Stimulated activated CD4-positive, alpha-beta T cell treated with anti-CD3 and anti-CD28 coated beads, Interleukin-15, amount 100 ng/mL, for 24 hours (primary cell): ENCODE measurements around the gene FCHSD2.
"Not testable (repeated sequence)": the region's sequence is repeated elsewhere in the genome, so short reads cannot be mapped to it uniquely, and the experiment has no call there.

Experiments
- DNase-seq: peaks from one replicate; pipeline ENCODE4 v3.0.0-alpha.2; 2020

FCHSD2 gene

DNA sequence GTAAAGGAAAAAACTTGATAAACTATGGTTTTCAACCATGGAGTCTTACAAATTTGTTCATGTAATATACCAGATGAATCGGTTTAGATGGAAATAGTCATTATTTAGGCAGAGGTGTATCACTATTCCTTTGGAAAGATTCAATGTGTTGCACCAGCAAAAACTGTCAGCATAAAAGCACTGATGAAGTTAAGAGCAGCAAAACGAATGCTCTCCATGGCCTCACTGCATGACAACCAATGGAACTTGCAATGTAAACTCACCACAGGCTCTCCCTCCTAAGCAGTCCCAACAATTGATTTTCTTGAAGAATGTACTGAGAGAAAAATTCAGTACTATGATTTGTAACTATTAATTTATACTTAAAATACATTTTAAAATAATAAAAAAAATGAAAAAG is 139.9 kb downstream of the FCHSD2 start:
- DNase-seq = no peak

DNA sequence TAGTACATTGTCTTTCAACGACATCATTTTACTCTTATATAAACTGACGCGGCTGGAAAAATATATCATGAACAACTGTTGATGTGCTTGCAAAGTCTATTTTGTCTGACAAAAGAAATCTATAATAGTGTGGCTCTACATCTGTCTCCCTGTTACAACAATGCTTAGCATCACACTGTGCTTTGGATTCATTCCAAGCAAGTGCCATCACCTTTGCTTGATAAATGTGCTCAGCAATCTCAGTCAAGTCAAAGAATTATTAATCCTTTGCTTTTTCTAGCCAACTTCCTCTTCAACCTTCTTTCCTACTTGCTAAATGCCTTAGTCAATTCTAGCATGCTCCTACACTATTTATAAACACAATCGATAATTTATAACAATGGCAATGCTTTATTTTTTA is 140.5 kb downstream of the FCHSD2 start:
- no peak for DNase-seq

DNA sequence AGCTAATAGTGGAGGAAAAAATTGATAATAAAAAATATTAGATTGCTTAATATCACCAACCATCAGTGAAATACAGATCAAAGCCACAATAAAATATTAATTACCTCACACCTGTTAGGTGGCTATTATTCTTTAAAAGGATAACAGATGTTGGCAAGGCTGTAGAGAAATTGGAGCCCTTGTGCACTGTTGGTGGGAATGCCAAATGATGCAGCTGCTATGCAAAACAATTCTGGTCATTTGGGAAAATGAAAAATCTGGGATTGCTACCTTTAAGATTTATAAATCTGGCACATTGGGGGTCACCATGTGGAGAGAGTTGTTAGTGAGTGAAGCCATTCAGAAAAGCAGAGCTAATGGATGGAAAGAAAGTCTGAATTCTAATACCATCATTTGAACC is 143.4 kb downstream of the FCHSD2 start:
- no peak for DNase-seq

DNA sequence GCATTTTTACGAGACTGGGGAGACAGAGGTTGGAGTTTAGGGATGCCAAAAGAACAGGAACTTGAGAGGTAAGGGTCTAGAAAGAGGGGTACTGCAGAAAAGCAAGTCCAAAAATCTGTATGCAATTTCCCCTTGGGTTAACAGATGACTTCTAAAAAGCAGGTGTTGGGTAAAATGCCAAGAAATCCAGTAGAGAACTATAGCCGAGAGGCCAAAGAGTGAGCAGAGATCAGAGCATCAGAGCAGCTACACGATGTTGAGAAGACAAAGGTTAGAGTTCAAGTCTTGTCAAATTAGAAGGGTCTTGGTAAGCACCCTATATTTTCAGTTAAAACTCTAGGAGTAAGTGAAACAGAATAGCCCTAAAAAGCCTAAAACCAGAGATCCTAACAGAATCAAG is 145.2 kb downstream of the FCHSD2 start:
- no peak for DNase-seq

DNA sequence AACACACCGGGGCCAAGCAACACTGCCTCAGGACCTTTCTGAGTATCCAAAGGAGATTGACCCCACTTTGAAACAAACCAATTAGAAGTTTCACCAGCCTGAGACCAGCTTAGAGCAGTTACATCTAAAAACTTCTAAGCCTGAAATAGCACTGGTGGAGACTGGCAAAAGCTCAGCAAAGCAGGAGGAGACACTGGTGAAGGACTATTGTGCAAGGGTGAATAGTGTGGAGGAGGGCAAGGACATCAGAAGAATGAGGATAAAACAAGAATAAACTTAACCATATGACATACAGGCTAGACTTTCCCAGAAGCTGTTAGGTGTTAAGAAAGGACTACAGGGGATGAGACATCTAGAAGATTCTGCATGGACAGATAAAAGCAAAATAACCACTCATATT is 152.4 kb downstream of the FCHSD2 start:
- DNase-seq = no peak

- DNase-seq = no peak
Measured at GRCh38 chr11:72988821-72989220, 153.3 kb downstream of the FCHSD2 start.

DNA sequence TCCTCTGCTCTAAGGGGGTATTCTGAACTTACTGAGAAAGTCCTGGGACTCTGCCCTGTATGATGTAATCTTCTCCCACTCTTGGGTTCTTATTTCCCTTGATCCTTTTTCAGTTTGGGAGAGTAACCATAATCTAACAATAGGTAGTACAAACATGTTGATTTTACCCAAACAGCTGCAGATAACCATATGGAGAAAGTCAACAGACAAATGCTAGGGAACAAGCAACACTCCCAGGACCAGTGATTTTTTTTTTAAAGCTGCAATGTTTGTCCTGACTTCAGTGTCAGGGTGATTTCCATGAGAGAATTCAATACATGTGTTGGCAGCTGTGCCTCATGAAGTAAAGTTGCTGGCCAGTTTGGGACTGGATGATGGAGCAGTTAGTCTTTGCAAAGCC is 156.5 kb downstream of the FCHSD2 start:
- no peak for DNase-seq

DNA sequence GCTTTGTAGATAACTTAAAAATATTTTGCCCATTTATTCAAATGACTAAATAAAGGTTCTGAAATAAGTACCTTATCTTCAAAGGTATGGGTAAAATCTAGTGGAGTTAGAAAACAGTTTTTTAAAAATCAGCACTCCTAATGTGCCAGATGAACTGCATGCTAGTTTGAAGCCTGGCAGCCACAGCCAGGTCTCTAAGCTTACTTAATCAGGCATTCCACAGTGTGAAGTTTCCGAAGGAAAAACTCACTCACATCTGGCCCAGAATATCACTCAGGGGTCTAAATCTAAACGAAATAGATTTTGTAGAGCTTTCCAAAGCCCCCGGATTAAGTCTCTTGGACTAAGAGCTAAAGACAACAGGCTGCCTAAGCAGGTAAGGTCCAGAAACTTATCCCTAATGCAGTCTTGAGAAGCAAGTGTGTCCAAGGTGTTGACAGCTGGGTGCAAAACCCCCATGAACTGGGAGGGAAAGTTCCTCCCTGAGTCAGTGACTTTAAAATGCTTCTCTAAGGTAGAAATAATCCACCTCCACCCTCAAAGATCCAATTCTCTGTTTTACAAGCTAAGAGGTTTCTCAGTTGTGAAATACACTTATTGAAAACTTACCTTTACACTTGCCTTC is 157.6 kb downstream of the FCHSD2 start:
- no peak for DNase-seq

DNA sequence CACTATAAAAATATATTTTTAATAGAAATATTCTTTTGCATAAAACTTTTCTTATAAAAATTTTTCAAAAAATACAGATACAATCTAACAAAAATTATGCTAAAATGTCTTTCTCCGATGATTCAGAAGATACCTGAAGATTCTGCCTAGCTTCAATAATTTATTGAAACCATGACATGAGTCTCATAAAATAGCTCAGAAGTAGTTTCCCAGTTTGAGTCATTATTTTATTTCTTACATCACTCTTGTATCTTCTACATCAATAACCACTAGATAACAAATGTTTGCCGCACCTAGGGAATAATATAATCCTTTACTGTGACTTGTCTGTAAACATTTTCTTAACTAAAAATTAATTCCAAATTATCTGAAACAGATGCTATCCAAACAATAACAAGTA is 158.6 kb downstream of the FCHSD2 start:
- DNase-seq = no peak

- no peak for DNase-seq
Measured at GRCh38 chr11:72981971-72982685, 160.0 kb downstream of the FCHSD2 start.

GRCh38 chr11:72981080-72981479 is 161.0 kb downstream of the FCHSD2 start:
- no peak for DNase-seq

DNA sequence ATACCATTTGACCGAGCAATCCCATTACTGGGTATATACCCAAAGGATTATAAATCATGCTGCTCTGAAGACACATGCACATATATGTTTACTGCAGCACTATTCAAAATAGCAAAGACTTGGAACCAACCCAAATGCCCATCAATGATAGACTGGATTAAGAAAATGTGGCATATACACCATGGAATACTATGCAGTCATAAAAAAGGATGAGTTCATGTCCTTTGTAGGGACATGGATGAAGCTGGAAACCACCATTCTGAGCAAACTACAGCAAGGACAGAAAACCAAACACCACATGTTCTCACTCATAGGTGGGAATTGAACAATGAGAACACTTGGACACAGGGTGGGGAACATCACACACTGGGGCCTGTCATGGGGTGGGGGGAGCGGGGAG is 164.3 kb downstream of the FCHSD2 start:
- DNase-seq = not testable (repeated sequence)

DNA sequence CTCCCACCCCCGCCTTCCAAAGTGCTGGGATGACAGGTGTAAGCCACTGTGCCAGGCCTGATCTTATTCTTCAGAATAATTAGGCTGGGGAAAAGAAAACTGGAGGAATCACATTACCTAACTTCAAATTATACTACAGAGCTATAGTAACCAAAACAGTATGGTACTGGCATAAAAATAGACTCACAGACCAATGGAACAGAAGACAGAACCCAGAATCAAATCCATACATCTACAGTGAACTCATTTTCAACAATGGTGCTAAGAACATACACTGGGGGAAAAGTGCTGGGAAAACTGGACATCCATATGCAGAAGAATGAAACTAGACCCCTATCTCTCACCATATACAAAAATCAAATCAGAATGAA is 165.6 kb downstream of the FCHSD2 start:
- DNase-seq = not testable (repeated sequence)

DNA sequence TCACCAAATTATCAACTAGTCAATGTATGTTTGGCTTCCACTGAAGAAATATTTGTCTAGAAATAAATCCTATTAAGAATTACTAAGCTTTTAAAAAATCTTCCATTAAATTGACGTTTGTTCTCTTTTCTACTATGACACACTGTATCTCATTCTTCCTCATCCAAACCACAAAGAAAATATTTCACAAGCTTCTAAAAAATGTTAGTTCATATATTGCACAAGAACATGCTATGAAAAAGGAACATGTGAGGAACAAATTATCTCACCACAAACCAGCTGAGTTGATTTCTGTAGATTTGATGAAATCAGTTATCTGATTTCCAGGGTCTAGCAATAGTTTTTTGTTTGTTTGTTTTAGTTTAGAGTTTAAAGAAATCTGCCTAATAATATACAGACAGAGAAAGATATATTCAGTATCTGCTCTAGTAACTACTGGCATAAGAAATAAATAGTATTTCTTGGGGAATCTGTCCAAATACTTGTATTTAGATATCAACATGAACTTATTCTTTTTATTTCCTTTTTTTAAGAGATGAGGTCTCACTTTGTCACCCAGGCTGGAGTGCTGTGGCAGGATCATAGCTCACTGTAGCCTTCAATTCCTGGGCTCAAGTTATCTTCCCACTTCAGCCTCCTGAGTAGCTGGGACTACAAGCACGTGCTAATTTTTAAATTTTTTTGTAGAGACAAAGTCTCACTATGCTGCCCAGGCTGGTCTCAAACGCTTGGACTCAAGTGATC is 166.2 kb downstream of the FCHSD2 start:
- DNase-seq = no peak

DNA sequence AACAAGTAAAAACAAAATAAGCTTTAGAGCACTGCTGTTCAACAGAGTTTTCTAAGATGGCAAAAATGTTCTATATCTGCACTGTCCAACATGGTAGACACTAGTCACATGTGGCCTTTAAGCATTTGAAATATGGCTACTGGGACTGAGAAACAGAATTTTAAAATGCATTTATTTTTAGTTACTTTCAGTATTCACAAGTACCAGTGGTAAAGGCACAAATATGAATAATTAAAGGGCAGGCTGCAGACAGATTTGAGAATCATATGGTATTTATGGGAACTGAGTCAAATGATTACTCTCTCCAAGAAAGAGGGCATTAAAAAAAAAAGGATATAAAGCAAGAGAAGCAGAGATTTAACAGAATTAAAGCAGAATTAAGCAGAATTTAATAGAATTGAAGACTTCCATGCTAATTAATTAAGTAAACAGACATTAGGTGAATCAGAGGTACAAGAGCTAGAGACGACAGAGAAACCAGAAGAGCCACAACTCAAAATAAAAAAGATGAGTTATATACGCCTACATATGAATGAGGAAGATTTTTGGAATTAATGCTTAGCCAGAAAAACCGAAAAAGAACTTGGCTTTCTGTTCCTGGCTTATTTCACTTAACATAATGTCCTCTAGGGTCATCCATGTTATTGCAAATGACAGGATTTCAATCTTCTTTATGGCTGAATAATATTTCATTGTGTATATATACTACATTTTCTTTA is 167.5 kb downstream of the FCHSD2 start:
- DNase-seq = no peak

DNA sequence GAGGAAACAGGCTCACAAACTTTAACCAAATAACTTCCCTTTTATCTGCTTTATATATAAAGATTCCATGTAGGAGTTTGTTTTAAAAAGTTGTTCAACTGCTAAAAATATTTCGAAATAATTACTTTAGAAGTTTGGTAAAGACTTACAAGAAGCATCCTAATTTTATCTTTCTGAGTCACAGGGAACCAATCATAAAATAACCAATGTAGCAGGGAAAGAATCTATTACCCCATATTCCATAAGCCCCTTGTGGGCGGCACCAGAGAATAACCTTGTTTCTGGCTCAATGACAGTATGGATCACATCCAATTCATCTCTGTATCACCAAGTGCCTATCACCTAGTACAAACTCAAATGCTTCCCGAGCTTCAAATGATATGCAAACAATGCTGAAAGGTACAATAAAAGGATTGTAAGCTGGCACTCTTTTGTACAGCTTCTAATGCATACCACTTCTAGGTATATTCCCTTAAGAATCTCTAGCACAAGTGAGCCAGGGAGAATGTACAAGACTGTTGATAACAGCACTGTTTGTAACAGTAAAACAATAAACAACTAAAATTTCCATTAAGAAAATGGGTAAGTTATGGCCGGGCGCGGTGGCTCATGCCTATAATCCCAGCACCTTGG is 169.5 kb downstream of the FCHSD2 start:
- DNase-seq = no peak

DNA sequence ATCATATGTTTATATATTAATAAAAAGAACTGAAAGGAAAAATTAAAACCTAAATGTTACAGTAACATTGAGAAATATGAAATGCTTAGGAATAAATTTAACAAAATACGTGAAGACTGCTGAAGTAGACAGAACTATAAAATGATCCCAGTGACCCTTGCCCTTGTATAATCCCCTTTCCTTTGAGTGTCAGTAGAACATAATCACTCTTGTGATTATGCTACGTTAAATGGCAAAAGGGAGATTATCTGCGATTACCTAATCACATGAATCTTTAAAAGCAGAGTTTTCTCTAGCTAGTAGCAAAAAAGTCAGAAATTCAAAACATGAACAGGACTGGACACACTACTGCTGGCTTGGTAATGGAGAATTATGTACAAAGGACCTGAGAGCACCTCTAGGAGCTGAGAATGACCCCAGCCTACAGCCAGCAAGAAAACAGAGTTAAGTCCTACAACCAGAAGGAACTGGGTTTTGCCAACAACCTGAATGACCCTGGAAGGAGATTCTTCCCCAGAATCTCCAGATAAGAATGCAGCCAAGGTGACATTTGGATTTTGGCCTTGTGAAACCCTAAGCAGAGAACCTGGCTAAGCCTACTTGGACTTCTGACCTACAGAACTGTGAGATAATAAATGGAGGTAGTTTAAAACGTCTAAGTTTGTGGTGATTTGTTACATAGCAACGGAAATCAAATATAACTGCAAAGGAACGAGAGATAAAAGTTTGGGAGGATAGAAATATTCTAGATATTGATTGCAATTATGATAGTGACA is 170.7 kb downstream of the FCHSD2 start:
- no peak for DNase-seq

DNA sequence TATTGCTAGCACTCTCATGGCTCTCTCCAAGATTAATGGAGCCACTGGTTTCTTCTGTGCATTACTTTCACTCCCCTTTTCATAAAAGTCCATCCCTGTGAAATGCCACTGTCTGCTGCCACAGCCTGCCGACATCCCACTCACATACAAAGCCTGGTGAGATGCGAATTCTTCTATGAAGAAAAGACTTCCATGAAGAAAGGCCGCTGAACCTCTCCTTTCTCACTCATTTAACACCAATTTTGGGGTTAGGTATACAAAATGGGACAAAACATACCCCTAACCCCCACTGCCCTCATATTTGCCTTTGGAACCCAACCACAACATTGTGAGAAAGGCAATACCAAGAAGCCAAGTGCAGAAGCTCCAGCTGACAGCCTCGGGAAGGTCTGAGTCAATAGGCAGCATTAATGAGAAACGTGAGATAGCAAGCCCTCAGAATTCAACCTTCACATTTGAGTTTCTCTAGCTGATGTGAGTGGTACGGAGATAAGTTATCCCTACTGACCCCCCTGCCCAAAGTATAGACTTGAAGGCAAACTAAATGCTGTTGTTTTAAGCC is 171.5 kb downstream of the FCHSD2 start:
- peak; percentile 27 for DNase-seq

DNA sequence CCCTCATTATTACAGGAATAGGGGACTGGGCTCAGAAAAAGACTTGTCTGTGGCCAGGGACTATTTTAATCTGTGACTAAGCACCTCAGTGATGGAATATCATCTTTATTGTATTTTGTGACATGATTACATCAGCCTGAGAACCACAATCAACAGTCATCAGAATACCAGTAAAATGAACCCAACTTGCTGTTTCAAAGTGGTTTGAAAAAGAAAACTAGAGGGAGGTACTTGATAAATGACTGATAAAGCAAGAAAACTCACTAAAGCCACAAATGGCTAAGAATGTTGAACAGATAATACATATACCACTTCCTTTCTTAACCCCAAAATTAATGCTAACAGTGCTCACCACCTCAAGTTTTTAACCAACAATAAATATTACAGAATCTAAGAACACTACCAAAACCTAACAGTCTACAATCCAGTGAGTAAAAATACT is 172.2 kb downstream of the FCHSD2 start:
- DNase-seq = no peak

GRCh38 chr11:72968390-72968789 is 173.7 kb downstream of the FCHSD2 start:
- DNase-seq = no peak

- DNase-seq = no peak
Measured at GRCh38 chr11:72965672-72966071, 176.4 kb downstream of the FCHSD2 start.

DNA sequence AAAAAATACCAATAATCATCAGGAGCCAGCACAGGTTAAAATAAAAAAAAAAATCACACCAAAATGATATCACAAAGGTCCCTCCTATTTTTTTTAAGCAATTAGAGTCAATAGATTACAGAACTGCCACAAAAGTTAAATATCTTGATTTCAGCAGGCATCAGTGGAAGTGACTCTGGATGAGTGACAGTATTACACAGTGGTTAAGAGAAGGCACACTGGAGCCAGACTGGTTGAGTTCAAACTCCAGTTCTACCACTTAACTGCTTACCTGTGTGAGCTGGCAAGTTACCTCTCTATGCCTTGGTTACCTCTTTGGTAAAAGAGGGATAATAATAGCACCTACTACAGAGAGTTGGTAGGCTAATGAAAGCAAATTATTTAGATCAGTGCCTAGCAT is 179.4 kb downstream of the FCHSD2 start:
- DNase-seq = no peak
